NB4 (cell line): ENCODE data around the gene KLHL3.

Source experiments
- DNase-seq: peaks from one replicate; pipeline ENCODE4 v3.0.0; 2010; ENCODE audit warnings: low read depth
- H3K4me3 ChIP-seq: one replicate; pipeline ENCODE4 v1.5.1; 2011; ENCODE audit warnings: mild to moderate bottlenecking, low read depth, low read length, moderate library complexity
- MAX ChIP-seq: IDR thresholded peaks from 2 replicates; pipeline ENCODE4 v1.6.1; 2011; ENCODE audit warnings: low read depth, low read length
- MYC ChIP-seq: IDR thresholded peaks from 2 replicates; pipeline ENCODE4 v1.6.1; 2011; ENCODE audit warnings: low read depth, low read length
- POLR2A ChIP-seq: IDR thresholded peaks from 2 replicates; pipeline ENCODE4 v1.6.1; 2011; ENCODE audit warnings: mild to moderate bottlenecking; ENCODE audit not compliant: insufficient read length; ENCODE audit errors: extremely low read depth
- TF ChIP-seq, protein P1 (sequence below): IDR thresholded peaks from one replicate; pipeline ENCODE4 v1.5.1; 2012; ENCODE audit warnings: low read depth, low read length

Gene KLHL3

DNA sequence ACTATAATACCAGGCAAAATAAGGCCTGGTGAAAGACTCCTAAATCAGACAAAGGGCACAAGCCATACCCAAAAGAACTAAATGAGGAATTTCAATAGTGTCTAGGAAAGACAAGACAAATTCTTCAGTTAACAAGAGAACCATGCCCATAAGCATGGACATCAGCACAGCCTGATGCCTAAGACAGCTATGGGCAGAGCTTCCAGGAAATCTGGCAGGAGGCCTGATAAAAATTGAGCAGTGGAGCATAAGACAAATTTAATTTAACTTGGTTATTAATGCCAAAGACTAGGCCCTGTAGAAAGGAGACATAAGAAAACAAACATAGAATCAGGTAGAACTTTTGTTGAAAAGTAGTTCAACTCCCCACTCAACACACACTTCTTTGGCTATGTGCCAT lies 17.3 kb downstream of the KLHL3 start:
- TF ChIP-seq MAX, result no peak
- no peak for TF ChIP-seq MYC
- TF ChIP-seq, protein P1, sequence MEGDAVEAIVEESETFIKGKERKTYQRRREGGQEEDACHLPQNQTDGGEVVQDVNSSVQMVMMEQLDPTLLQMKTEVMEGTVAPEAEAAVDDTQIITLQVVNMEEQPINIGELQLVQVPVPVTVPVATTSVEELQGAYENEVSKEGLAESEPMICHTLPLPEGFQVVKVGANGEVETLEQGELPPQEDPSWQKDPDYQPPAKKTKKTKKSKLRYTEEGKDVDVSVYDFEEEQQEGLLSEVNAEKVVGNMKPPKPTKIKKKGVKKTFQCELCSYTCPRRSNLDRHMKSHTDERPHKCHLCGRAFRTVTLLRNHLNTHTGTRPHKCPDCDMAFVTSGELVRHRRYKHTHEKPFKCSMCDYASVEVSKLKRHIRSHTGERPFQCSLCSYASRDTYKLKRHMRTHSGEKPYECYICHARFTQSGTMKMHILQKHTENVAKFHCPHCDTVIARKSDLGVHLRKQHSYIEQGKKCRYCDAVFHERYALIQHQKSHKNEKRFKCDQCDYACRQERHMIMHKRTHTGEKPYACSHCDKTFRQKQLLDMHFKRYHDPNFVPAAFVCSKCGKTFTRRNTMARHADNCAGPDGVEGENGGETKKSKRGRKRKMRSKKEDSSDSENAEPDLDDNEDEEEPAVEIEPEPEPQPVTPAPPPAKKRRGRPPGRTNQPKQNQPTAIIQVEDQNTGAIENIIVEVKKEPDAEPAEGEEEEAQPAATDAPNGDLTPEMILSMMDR, result no peak
- TF ChIP-seq POLR2A, result no peak
- no peak for DNase-seq
- no peak overlapping the region for H3K4me3 ChIP-seq

- no peak for DNase-seq
- TF ChIP-seq MYC (no peak), POLR2A (no peak), MAX (no peak)
- TF ChIP-seq, protein P1, result no peak
Measured at GRCh38 chr5:137716337-137716736, 19.6 kb downstream of the KLHL3 start.

DNA sequence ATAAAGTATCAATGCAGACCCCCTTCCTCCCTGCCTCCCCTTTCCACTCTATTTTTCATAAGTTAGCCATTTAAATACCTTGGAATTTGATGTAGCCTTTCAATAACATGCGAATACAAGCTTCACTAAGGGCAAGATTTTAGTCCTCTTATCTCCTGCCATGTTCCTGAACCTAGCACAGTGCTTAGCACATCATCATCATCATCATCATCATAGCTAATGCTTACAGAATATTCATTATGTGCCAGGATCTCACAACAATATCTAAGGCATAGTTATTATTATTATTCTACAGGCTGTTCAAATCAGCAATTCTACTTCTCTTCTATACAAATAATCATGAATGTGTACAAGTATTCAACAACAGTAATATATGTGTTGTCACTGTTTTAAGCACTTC lies 20.4 kb downstream of the KLHL3 start:
- H3K4me3 ChIP-seq, result no peak overlapping the region
- DNase-seq, result no peak
- TF ChIP-seq MYC (no peak), POLR2A (no peak), MAX (no peak)
- TF ChIP-seq, protein P1, result no peak

More at GRCh38 chr5:137716337-137716736, 19.6 kb downstream of the KLHL3 start:
- no peak overlapping the region for H3K4me3 ChIP-seq

- TF ChIP-seq, protein P1, result no peak
- TF ChIP-seq POLR2A, result no peak
- DNase-seq, result peak; percentile 14
- no peak overlapping the region for H3K4me3 ChIP-seq
Measured at GRCh38 chr5:137714946-137715345, 20.9 kb downstream of the KLHL3 start.

- DNase-seq, result no peak
- no peak overlapping the region for H3K4me3 ChIP-seq
- TF ChIP-seq, protein P1, result no peak
- TF ChIP-seq POLR2A, result no peak
- no peak for TF ChIP-seq MYC
- no peak for TF ChIP-seq MAX
Measured at GRCh38 chr5:137714494-137714893, 21.4 kb downstream of the KLHL3 start.

GRCh38 chr5:137712139-137712667 lies 23.7 kb downstream of the KLHL3 start:
- no peak for DNase-seq
- H3K4me3 ChIP-seq, result no peak overlapping the region
- TF ChIP-seq MYC (no peak), POLR2A (no peak), MAX (no peak)
- TF ChIP-seq, protein P1, result no peak
